GM12801 (cell line): ENCODE measurements around the gene SFMBT1.

ENCODE experiments used
- TF ChIP-seq, protein P1 (sequence below): IDR thresholded peaks from one replicate; pipeline ENCODE4 v1.5.1; 2011; ENCODE audit warnings: control low read depth; ENCODE audit not compliant: insufficient read length; ENCODE audit errors: extremely low read depth

Gene SFMBT1

DNA sequence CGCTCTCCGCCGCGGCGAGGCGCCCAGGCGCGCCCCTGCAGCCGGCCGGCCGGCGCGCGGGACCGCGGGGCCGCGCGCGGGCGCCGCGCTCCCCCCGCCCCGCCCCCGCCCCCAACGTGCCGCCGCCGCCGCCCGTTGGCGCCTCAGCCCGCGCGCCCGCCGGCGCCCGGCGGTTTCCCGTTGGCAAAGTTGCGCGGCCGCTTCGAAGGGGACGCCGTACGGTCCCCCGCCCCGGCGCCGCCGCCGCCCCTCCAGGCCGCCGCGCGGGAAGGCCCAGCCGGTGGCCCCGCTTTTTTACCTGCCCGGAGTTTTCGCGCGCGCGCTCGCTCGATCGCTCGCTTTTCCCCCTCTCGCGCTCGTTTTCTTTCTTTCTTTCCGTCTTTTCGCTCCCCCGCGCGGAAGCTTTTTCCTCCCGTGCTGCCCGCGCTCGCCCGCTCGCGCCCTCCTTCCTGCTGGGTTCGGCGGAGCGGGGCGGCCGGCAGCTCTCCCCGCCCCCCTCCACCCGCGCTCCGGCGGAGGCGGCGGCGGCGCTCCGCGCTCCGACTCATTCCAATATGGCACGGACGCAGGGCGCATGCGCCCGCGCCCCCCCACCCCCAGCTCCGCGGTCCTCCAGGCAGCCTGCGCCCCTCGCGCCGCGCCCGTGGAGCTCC is at the start of gene SFMBT1:
Gene SFMBT1 (minus strand): TSS at position 556 of the 653 bp plus-strand sequence. CDS start 76,945 bp downstream, outside the sequence.
- TF ChIP-seq, protein P1, sequence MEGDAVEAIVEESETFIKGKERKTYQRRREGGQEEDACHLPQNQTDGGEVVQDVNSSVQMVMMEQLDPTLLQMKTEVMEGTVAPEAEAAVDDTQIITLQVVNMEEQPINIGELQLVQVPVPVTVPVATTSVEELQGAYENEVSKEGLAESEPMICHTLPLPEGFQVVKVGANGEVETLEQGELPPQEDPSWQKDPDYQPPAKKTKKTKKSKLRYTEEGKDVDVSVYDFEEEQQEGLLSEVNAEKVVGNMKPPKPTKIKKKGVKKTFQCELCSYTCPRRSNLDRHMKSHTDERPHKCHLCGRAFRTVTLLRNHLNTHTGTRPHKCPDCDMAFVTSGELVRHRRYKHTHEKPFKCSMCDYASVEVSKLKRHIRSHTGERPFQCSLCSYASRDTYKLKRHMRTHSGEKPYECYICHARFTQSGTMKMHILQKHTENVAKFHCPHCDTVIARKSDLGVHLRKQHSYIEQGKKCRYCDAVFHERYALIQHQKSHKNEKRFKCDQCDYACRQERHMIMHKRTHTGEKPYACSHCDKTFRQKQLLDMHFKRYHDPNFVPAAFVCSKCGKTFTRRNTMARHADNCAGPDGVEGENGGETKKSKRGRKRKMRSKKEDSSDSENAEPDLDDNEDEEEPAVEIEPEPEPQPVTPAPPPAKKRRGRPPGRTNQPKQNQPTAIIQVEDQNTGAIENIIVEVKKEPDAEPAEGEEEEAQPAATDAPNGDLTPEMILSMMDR, result no peak

DNA sequence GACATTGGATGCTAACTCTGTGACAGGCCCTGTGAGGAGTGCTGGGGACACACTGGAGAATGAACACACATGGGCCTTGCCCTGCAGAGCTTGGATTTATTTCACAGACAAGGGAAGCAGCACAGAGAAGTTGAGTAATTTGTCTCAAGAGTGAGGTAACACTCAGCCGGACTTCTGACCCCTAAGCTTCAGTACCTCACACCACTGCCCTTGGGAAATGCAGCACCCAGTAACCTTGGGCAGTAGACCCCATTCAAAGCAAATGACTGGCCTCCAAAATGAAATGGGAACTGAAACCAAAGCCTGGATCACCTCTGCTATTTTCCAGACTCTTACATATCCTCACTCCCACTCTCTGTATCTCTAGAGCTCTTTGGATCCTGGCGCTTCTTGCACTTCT is 47.1 kb upstream of the SFMBT1 start:
- TF ChIP-seq, protein P1, result no peak

GRCh38 chr3:53092216-53092615 is 46.3 kb upstream of the SFMBT1 start:
- TF ChIP-seq, protein P1, result no peak

DNA sequence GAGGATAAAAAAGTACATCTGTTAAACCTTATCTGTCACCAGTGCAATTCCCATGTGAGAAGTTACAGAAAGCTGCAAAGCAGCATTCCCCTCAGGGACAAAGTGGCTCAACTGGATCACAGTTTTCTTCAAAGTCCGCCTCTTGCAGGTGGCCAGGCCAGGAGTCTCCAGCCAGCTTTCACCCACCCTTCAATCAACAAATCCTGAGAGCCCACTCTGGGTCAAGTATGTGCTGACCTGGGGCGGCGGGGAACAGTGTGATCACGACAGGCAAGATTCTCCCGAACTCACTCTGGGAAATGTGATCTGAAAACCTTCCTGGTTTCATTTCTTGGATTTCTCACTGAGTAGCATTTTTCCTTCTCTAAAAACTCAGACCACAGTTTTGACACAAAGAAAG is 45.1 kb upstream of the SFMBT1 start:
- TF ChIP-seq, protein P1, result no peak

DNA sequence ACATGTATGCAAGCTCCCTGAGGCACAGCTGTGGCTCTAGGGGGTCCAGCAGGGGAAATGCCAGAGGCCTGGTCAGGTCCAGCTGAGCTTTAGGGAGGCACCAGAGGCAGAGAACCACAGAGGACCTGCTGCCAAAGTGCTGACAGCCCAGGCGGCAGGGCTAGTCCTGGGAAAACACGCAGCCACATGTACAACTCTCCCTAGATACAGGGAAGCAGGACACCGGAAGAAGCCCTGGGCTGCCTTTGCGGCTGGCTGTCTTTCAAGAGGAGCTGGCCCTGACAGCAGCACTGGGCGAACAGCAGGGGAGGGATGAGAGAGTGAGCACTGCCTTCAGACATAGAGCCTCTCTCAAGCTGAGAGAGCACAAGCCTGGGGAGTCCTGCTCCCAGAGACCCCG is 43.6 kb upstream of the SFMBT1 start:
- TF ChIP-seq, protein P1, result no peak

GRCh38 chr3:53085476-53085875 is 39.6 kb upstream of the SFMBT1 start:
- TF ChIP-seq, protein P1, result no peak

- TF ChIP-seq, protein P1, result no peak
These were observed 38.6 kb upstream of the SFMBT1 start for GRCh38 chr3:53084310-53085001.
